Measurements from ENCODE around the gene F5. TPM values are rescaled to one million over a fixed set of nuclear protein-coding genes. Genes with fewer than 3 reads are reported as not detected.
A peak's percentile ranks its signal among the peaks of the same experiment; 100 is the strongest.

The F5 gene
- polyA plus RNA-seq, 10 donors = 0.03 to 1.3 (median 0.23) TPM

DNA sequence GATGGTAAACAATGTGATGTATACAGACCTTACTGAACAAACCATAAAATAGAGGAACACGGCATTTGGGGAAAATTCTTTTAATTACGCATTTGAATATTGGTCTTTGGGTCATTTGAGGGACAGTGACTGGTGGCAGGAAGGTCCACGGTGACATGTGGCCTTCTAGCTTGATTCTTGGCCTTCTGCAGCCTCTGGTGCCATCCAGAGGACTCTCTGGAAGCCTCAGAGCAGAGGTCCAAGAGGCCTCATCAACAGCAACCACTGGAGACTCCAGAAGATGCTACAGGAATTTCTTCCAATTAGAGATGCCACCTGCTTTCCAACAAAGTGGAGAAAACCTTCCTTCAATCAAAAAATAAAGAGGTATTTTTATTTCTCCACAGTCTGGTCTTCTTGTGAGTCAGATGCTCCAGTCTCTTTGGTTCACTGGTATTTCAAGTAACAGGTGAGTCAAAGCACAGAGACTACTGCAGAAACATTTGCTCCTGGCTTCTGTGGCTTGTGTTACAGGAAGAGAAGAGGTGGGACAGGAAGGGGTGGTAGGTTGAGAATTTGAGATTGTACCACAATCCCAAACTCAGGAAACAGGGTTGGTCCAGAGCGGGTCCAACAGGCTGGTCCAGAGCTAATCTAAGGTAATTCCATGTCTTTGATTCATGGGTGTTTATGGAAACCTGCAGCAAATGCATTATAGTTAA, 2.7 kb upstream of the F5 start:
- no peak for DNase-seq

DNA sequence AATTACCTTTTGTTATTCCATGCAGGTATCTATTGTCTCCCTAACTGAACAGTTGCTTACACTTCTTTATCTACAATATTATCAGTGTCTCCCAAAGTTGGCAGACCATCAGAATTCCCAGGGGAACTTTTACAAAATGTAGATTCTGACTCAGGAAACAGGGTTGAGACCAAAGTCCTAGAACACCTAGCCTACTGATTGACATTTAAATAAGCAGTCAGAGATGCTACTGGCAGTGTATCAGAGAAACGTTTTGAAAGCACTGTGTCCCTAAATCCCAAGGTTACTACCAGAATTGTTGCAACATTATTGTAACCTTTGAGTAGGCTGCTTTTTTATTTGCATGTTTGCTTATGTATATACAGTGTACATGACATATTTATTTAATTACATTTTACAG, 1.8 kb upstream of the F5 start:
- no peak for DNase-seq

GRCh38 chr1:169586067-169586394, 250 bp downstream of the F5 start:
- no peak for DNase-seq

GRCh38 chr1:169585181-169585580, 1.1 kb downstream of the F5 start:
- DNase-seq = no peak

GRCh38 chr1:169584483-169585144, 1.7 kb downstream of the F5 start:
- DNase-seq = no peak

- no peak for DNase-seq
Measured at GRCh38 chr1:169577981-169578738, 8.1 kb downstream of the F5 start.

DNA sequence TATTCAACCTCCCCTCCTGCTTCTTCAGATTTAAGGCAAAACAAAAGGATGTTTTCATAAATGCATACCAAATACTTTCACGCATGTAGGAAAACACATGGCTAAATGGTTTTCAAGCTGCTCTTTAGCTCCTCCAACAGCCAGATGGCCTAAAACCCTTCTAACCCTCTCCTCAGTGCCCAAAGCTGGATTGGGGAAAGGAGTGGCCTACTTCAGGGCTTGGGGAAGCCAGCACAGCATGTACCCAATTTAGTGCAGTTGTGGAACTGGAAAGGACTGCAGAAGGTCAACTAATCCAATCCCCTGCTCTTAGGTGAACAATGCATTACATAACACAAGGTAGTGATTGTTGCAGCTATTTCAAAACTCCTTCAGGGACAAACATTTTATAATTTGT, 9.3 kb downstream of the F5 start:
- no peak for DNase-seq

GRCh38 chr1:169576241-169576934, 9.9 kb downstream of the F5 start:
- no peak for DNase-seq

DNA sequence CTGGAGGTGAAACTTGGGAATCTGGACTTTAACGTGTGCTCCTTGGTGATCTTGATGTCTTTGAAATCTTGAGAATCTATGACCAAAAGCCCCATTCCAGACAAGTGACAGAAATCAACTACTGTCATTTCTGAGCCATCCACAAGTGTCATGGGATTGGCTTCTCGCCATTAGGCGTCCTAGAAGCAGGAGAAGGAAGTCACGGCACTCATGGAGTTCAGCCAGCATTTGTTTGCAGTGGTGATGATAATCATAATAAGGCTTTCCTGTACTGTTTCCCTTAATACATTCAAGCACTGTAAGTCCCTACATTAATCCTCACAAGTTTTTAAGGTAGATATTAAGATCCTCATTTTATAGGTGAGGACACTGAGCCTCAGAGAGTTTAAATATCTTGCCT, 11.9 kb downstream of the F5 start:
- DNase-seq = no peak

DNA sequence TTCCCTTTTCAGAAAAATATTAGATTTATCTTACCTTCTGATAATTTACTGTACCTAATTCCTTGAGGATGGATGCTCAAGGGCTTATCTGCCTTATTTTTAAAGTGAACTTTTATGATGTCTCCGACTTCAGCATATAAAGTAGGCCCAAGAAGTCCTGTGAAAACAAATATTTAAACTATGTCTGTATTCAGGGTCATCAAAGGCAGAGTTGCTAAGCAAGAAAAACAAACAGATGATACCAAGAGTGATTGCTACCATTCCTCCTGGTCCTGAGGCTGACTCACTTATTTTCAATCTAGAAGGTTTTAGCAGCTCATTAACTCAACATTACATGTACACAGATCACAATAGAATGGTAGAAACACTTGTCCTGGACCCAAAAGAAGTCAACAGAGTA, 14.1 kb downstream of the F5 start:
- no peak for DNase-seq

DNA sequence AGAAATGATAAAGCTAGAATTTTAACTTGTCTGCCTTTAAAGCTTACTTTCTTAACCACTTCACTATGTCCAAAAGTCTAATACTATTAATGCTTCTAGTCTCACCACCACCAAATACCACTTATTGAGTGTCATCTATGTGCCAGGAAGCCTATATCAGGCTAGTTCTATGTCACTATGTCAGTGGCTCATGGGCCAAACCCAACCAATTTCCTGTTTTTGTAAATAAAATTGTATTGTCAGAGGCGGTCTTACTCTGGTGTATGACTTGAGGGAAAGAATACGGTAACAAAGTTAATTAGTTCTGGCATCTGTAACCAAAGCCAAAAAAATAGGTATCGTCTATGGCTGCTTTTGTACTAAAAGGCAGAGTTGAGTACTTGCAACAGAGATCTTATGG, 14.8 kb downstream of the F5 start:
- no peak for DNase-seq

- DNase-seq = no peak
Measured at GRCh38 chr1:169570172-169570574, 16.1 kb downstream of the F5 start.

GRCh38 chr1:169568497-169568896, 17.8 kb downstream of the F5 start:
- no peak for DNase-seq

DNA sequence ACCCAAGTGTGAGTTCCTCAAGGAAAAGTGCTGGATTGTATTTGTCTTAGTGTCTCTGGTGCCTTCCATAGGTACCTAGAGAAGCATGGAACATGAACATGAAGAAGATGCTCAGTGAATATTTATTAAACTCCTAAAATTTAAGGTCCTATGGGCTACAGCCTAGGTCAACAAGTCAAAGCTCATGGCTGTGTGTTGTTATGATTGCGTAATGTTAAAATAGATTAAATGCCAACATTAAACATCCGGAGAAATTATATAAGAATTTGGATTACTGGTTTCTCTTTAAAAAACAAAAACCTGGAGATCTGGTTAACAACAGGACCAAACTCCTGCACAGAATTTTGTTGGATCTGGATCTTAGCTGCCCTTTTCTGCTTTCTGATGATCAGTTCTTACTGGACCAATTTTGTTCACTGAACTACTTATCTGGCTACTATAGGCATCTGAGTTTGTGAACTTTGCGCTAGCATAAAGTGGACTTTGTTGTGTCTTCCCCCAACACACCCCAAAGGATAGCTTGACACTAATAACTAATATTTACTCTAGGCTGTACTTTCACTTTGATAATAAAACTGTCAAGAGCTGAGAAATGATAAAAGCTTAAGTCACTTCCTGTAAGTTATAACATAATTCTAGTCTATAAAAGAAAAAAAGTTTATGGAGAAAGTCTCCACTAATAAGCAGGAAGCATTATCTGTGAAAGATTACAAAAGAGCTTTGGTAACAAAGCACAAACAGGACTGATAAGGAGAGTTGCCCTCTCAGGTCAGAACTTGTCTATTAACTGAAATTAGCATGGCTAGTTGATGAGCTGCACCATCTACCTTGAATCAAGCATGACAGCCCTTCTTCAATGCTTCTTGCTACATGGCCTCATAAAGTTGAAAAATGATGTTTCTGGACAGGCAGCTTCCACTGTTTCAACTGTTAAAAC, 20.7 kb downstream of the F5 start:
- DNase-seq = no peak

- no peak for DNase-seq
Measured at GRCh38 chr1:169563650-169564049, 22.6 kb downstream of the F5 start.

- no peak for DNase-seq
Measured at GRCh38 chr1:169563019-169563615, 23.2 kb downstream of the F5 start.

DNA sequence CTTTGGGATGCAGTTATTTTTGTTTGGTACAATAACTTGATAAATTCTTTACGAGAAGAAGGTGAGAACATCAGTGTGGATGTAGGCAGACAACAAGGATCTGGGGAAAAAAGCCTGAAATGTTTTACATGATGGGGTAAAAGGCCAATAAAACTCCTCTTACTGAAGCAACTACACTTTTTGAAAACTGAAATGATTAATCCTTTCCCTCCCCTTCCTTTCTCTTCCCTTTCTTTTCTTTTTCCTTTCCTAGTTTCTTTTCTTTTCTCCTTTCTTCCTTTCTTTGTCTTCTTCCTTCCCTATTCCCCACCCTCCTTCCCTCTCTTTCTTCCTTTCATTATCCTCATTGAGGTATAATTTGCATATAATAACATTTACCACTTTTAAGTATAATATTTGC, 24.6 kb downstream of the F5 start:
- no peak for DNase-seq

DNA sequence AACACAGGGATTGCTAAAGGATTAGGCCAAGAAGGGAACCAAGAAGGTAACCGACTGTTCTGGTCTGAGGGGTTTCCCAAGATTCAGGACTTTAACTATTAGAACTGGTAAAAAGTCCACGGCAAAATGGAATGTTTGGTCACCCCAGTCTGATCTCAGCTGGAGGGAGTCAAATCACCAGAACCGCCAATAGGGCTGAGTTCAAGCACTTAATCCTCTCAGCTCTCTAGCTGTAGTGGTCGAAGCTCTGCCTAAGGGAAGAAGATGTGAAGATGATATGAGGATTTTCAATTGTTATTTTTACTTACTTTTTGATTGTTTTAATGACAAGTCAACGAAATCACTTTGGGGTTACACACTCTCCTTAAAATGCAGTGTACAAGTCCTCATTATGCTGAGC, 29.1 kb downstream of the F5 start:
- no peak for DNase-seq

GRCh38 chr1:169550294-169550693, 36.0 kb downstream of the F5 start:
- DNase-seq = peak; percentile 13 to 54 (median 18)

DNA sequence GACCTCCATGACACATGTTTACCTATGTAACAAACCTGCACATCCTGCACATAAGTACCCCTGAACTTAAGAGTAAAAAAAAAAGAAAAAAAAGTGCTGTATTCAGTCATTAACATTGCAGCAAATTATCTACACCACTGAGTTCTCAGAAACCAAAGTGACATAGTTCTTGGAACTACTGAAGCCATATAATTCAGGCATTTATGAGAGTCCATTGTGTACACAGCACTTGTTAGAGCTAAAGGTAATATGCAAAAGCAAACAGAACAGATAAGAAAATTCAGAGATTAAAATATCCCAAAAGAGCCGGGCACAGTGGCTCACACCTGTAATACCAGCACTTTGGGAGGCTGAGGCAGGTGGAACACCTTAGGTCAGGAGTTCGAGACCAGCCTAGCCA, 38.0 kb downstream of the F5 start:
- no peak for DNase-seq
